SH-SY5Y (cell line): ENCODE measurements around the gene CCDC180.

Source experiments
- GATA2 ChIP-seq: IDR thresholded peaks from 2 replicates; pipeline ENCODE4 v1.6.1; 2011; ENCODE audit warnings: mild to moderate bottlenecking, low read depth, low read length
- GATA3 ChIP-seq: IDR thresholded peaks from 2 replicates; pipeline ENCODE4 v1.6.1; 2011; ENCODE audit warnings: low read depth, mild to moderate bottlenecking, low read length, moderate library complexity

DNA sequence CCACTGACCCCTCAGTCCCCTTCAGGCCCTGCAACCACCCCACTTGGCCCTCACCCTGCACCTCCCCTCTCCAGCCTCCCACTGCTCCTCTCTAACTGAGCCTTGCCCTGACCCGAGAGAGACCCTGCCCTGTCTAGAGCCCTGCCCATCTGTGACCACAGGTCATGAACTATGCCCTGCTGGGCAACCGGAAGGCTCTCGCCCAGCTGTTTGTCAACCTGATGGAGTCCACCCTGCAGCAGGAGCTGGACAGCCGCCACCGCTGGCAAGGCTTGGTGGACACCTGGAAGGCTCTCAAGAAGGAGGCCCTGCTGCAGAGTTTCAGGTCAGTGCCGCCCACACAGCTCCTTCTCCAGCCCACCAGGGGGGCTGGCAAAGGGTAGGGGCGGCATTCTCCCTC lies 9.4 kb downstream of the CCDC180 start:
- TF ChIP-seq GATA2 (no peak), GATA3 (no peak)
